RWPE1 (cell line): ENCODE measurements around the gene DEFB125.

Source experiments
- CTCF ChIA-PET: fragments of 350-600 bp; sonication (Branson Sonifier 250); formaldehyde crosslinking; extraction: SDS; loops from one replicate; lab custom pipeline; 2021; lab: Yijun Ruan, JAX
- POLR2A ChIA-PET: fragments of 400-600 bp; formaldehyde crosslinking; extraction: SDS; loops from one replicate; lab custom pipeline; 2020; ENCODE audit warnings: antibody characterized with exemption; ENCODE audit not compliant: low non-redundant PET; lab: Yijun Ruan, JAX
- DNase-seq: peaks from one replicate; pipeline ENCODE4 v3.0.0; 2012; ENCODE audit warnings: low spot score
- H3K27ac ChIP-seq: fragments of 450-650 bp; 2 replicates; pipeline ENCODE4 v1.5.1; 2017
- TF ChIP-seq, protein P1 (sequence below): fragments of 450-650 bp; conservative IDR thresholded peaks from 2 replicates; pipeline ENCODE4 v1.5.1; 2017; ENCODE audit warnings: low read depth, mild to moderate bottlenecking

Gene DEFB125

DNA sequence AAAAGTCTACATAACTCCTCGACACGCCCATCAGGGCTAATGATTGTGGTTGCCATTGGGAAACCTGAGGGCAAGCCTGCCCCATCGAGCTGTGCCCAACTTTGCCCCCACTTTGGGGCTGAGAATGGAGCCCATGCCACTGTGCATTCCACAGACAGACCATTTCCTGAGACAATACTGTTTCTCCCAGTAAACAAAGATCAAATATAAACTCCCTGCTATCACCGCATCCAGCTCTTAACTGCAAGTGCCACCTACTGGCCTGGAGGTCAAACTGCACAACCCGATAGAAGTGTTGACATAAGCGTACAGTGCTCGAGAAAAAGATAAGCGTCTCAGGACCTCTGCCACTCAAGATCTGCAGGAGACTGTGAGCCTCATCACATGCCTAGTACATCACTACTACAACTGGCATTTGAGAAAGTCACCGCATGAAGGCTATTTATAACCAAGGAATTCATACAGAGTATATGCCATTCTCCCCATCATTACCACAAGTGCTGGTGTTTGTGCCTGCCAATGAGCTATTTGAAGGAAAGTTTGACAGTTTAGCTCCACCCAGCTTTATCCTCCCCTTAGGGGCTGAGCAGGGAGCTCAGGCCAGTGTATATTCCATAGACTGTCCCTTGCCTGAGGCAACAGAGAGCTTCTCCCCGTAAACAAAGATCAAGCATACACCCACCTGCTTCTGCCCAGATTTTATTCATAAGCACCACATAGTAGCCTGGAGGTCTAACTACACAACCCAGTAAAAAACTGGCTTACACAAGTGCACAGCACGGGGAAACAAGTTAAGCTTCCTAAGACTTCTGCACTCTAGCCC is 50.4 kb downstream of the DEFB125 start:
- DNase-seq, result no peak
- ChIA-PET CTCF (interaction anchor here (0.9 to 1.5 kb wide), 3 partner anchors 8 to 15 kb away, joined by 3 to 4 read pairs (median 3); no protein-coding TSS in a partner anchor), POLR2A (no interaction called here)
- no peak overlapping the region for H3K27ac ChIP-seq
- TF ChIP-seq, protein P1, sequence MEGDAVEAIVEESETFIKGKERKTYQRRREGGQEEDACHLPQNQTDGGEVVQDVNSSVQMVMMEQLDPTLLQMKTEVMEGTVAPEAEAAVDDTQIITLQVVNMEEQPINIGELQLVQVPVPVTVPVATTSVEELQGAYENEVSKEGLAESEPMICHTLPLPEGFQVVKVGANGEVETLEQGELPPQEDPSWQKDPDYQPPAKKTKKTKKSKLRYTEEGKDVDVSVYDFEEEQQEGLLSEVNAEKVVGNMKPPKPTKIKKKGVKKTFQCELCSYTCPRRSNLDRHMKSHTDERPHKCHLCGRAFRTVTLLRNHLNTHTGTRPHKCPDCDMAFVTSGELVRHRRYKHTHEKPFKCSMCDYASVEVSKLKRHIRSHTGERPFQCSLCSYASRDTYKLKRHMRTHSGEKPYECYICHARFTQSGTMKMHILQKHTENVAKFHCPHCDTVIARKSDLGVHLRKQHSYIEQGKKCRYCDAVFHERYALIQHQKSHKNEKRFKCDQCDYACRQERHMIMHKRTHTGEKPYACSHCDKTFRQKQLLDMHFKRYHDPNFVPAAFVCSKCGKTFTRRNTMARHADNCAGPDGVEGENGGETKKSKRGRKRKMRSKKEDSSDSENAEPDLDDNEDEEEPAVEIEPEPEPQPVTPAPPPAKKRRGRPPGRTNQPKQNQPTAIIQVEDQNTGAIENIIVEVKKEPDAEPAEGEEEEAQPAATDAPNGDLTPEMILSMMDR, result peak; percentile 35; the same call in 1 of the 2 replicates

DNA sequence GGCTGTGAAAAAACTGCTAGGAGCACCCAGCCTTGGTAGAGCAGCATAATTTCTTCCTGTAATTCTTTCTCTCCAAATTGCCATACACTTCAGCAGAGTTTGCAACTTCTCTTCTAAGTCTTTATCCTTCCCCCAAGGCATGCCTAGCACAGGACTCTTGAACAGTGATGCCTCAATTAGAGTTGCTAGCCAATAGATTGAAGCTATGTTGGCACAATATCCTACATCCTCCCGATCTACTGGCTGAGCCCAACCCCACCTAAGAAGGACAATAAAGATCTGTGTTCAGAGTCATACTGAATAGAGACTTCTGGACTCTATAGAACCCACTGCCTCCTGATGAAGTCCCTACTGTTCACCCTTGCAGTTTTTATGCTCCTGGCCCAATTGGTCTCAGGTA is 54.8 kb downstream of the DEFB125 start, which contains the start of gene DEFB126:
Gene DEFB126, plus strand, starts transcription at position 301 of the 400 bp plus-strand sequence. Its CDS starts 39 bp downstream, at position 340.
- no peak within 1 kb of the TSS for H3K27ac ChIP-seq
- POLR2A ChIA-PET, result no interaction called here
- TF ChIP-seq, protein P1, result no peak
- CTCF ChIA-PET, result no interaction called here
- DNase-seq, result no peak

GRCh38 chr20:145877-146276 is 58.4 kb downstream of the DEFB125 start:
- ChIA-PET POLR2A (no interaction called here), CTCF (interaction anchor here (0.9 kb wide), 1 partner anchor 8 kb away, joined by 3 read pairs; no protein-coding TSS in a partner anchor)
- no peak for DNase-seq
- no peak overlapping the region for H3K27ac ChIP-seq
- TF ChIP-seq, protein P1, result no peak
